Karpas-422 (cell line): Measurements from ENCODE around the gene RPL3. TPM values are rescaled to one million over a fixed set of nuclear protein-coding genes. Genes with fewer than 3 reads are reported as not detected.
"Not testable (repeated sequence)": the region's sequence is repeated elsewhere in the genome, so short reads cannot be mapped to it uniquely, and the experiment has no call there.

Experiments used
- DNase-seq: peaks from one replicate; pipeline ENCODE4 v3.0.0-alpha.2; 2015
- H2AFZ ChIP-seq: fragments of 200-600 bp; sonication (generic); 2 replicates; pipeline ENCODE4 v1.6.1; 2014; ENCODE audit warnings: antibody characterized with exemption, low read length, mixed read lengths
- H3K27ac ChIP-seq: fragments of 200-600 bp; sonication (generic); 2 replicates; pipeline ENCODE4 v1.5.1; 2014; ENCODE audit warnings: mild to moderate bottlenecking, low read length, moderate library complexity
- H3K27me3 ChIP-seq: fragments of 200-600 bp; sonication (generic); 2 replicates; pipeline ENCODE4 v1.6.1; 2014; ENCODE audit warnings: low read length, mixed read lengths
- H3K36me3 ChIP-seq: fragments of 200-600 bp; sonication (generic); 2 replicates; pipeline ENCODE4 v1.6.1; 2014; ENCODE audit warnings: low read length, mixed read lengths; ENCODE audit not compliant: insufficient read depth
- H3K4me1 ChIP-seq: fragments of 200-600 bp; sonication (generic); 2 replicates; pipeline ENCODE4 v1.6.1; 2014; ENCODE audit warnings: mild to moderate bottlenecking, low read length, mixed read lengths
- H3K4me2 ChIP-seq: fragments of 200-600 bp; sonication (generic); 2 replicates; pipeline ENCODE4 v1.6.1; 2014; ENCODE audit warnings: low read length, low read depth, mild to moderate bottlenecking; ENCODE audit not compliant: poor library complexity, severe bottlenecking
- H3K4me3 ChIP-seq: fragments of 200-600 bp; sonication (generic); 2 replicates; pipeline ENCODE4 v1.5.1; 2014; ENCODE audit warnings: mild to moderate bottlenecking, antibody characterized with exemption, low read length, mixed read lengths
- H3K79me2 ChIP-seq: fragments of 200-600 bp; sonication (generic); 2 replicates; pipeline ENCODE4 v1.6.1; 2014; ENCODE audit warnings: mild to moderate bottlenecking, low read length, mixed read lengths
- H3K9ac ChIP-seq: fragments of 200-600 bp; sonication (generic); 2 replicates; pipeline ENCODE4 v1.6.0; 2014; ENCODE audit warnings: low read length
- H3K9me2 ChIP-seq: fragments of 200-600 bp; sonication (generic), shearing (Covaris generic); replicated peaks from 2 replicates; pipeline ENCODE4 v1.6.0; 2014; ENCODE audit warnings: mild to moderate bottlenecking, low read length, moderate library complexity; ENCODE audit not compliant: insufficient read depth
- H3K9me3 ChIP-seq: fragments of 300-700, 200-600 bp; sonication (generic); 2 replicates; pipeline ENCODE4 v1.6.1; 2014; ENCODE audit warnings: low read length, mixed read lengths
- H4K20me1 ChIP-seq: fragments of 200-600 bp; sonication (generic); 2 replicates; pipeline ENCODE4 v1.6.1; 2014; ENCODE audit warnings: mild to moderate bottlenecking, antibody characterized with exemption, low read length, low read depth; ENCODE audit not compliant: insufficient read depth
- total RNA-seq: library from RNA; depleted of rRNA; stranded (reverse); fragments of >200 nt; shearing (Covaris generic); gene quantifications from 2 replicates; pipeline ENCODE4 v1.2.3, GENCODE V29; 2014; ENCODE audit warnings: low replicate concordance

RPL3 gene
- total RNA-seq, 1 experiment from 2014 or later, result 1,770 TPM

DNA sequence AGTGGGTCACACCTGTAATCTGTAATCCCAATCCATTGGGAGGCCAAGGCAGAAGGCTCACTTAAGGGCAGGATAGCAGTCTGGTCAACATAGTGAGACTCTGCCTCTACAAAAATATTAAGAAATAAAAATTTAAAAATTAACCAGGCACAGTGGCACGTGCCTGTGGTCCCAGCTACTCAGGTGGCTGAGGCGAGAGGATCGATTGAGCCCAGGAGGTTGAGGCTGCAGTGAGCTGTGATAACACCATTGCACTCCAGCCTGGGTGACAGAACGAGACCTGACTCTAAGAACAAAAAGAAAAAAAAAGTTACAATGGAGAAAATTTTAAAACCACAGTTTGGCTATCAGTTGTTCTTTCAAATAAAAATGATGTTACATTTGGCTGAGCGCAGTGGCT, 17.0 kb upstream of the RPL3 start:
- Histone ChIP-seq H2AFZ (no peak overlapping the region), H3K4me3 (no peak overlapping the region), H3K9me3 (no peaks in the 10 kb centered on the region), H3K27me3 (no peaks in the 10 kb centered on the region), H3K36me3 (no peaks in the 10 kb centered on the region), H3K4me1 (no peaks in the 10 kb centered on the region), H3K9me2 (no peaks in the 10 kb centered on the region), H4K20me1 (no peaks in the 10 kb centered on the region), H3K79me2 (no peaks in the 10 kb centered on the region), H3K9ac (no peak overlapping the region), H3K4me2 (no peak overlapping the region), H3K27ac (no peak overlapping the region)
- no peak for DNase-seq

DNA sequence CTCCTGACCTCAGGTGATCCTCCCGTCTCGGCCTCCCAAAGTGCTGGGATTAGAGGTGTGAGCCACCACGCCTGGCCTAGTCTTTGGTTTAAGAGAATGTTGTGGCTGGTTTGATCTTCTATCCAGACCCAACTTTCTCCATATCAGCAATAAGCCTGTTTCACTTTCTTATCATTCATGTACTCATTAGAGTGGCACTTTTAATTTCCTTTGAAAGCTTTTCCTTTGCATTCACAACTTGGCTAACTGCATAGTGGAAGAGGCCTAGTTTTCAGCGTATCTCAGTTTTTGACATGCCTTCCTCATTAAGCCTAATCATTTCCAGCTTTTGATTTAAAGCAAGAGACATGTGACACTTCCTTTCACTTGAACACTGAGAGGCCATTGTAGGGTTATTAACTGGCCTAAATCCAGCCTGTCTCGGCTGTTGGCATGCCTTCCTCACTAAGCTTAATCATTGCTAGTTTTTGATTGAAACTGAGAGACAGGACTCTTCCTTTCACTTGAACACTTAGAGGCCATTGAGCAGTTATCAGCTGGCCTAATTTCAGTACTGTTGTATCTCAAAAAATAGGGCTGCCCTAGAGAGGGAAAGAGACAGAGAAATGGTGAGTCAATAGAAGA, 13.1 kb upstream of the RPL3 start:
- no peak overlapping the region for H2AFZ ChIP-seq
- no peak overlapping the region for H3K27ac ChIP-seq
- no peak overlapping the region for H3K4me3 ChIP-seq
- no peak overlapping the region for H3K9ac ChIP-seq
- no peaks in the 10 kb centered on the region for H3K36me3 ChIP-seq
- no peak overlapping the region for H3K4me2 ChIP-seq
- H3K4me1 ChIP-seq, result no peaks in the 10 kb centered on the region
- H3K9me2 ChIP-seq, result no peaks in the 10 kb centered on the region
- no peaks in the 10 kb centered on the region for H3K79me2 ChIP-seq
- no peak for DNase-seq
- H4K20me1 ChIP-seq, result no peaks in the 10 kb centered on the region
- no peaks in the 10 kb centered on the region for H3K27me3 ChIP-seq
- H3K9me3 ChIP-seq, result no peaks in the 10 kb centered on the region

DNA sequence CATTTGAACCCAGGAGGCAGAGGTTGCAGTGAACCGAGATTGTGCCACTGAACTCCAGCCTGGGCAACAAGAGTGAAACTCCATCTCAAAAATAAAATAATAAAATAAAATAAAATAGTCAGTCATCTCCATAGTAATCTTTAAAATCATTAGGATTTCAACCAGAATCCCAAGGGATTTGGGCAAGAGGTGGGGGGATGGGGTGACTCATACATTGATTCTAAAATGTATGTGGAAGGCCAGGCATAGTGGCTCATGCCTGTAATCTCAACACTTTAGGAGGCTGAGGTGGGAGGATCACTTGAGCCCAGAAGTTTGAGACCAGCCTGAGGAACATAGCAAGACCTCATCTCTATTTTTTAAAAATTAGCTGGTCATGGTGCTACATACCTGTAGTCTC, 11.1 kb upstream of the RPL3 start:
- H3K9ac ChIP-seq, H3K4me1 ChIP-seq, H2AFZ ChIP-seq, H3K9me2 ChIP-seq, H4K20me1 ChIP-seq, H3K9me3 ChIP-seq, H3K36me3 ChIP-seq, H3K27me3 ChIP-seq, DNase-seq, H3K27ac ChIP-seq, H3K4me2 ChIP-seq, H3K4me3 ChIP-seq, H3K79me2 ChIP-seq: not testable (repeated sequence)

DNA sequence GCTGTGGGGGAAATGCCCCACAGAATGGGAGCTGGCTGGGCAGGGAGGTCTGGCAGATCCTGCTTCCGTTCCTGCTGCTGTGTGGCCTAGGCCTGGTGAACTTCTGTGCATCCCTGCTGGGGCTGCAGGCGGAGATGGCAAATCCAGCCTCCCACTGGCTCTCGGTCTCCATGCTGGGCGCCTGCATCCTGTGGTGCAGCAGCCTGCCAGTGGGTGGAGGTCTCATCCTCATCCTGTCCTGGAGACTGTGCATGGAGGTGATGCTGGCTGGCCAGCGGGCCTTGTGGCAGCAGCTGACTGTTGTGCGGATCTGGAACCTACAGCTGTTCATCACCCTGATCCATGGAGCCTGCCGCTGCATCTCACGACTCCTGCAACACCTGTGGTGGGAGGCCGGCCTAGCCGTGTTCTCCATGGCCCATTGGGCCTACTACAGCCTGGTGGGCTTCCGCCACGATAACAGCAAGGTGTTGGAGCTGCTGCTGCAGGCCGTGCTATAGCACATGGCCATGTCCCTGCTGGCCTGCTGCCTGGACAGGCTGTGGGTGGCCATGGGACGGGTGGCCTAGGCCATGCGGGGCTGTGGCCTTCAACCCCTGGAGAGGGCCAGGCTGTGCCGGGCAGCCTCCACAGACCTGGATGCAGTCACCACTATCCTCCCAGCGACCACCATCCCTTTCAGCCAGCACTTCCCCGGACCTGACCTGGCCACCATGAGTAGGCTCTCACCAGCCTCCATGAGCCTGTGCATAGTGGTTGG, 8.8 kb upstream of the RPL3 start:
- Histone ChIP-seq H3K27ac (no peak overlapping the region), H3K9ac (no peak overlapping the region), H3K9me2 (no peaks in the 10 kb centered on the region), H3K79me2 (no peaks in the 10 kb centered on the region), H4K20me1 (no peaks in the 10 kb centered on the region), H3K36me3 (no peaks in the 10 kb centered on the region), H3K4me3 (no peak overlapping the region), H3K4me1 (no peaks in the 10 kb centered on the region), H3K9me3 (no peaks in the 10 kb centered on the region), H3K27me3 (no peaks in the 10 kb centered on the region), H3K4me2 (no peak overlapping the region), H2AFZ (no peak overlapping the region)
- no peak for DNase-seq

DNA sequence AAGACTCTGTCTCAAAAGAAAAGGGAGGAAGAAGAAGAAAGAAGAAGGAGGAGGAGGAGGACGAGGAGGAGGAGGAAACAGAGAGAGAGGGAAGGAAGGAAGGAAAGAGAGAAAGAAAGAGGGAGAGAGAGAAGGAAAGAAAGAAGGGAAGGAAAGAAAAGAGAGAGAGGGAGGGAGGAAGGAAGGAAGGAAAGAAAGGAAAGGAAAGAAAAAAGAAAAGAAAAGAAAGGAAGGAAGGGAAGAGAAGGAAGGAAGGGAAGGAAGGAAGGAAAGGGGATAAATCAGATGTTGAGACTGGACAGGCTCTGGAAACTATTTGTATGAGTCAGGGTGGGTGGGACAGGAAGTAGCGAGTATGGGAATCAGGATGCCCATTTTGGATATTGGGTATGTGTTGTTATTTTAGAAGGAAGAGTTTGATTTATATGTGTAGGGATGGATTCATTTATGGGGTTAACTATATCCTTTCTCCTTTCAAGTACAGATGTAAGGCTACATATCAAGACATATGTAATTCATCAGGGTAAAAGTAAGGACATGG, 6.0 kb upstream of the RPL3 start:
- peaks cover 2% of the 10 kb centered on the region; the same call in 1 of the 2 replicates for H3K4me1 ChIP-seq
- no peak overlapping the region for H3K27ac ChIP-seq
- H3K36me3 ChIP-seq, result no peaks in the 10 kb centered on the region
- H2AFZ ChIP-seq, result no peak overlapping the region
- no peaks in the 10 kb centered on the region for H3K79me2 ChIP-seq
- no peaks in the 10 kb centered on the region for H4K20me1 ChIP-seq
- H3K4me2 ChIP-seq, result no peak overlapping the region
- no peaks in the 10 kb centered on the region for H3K9me3 ChIP-seq
- no peaks in the 10 kb centered on the region for H3K27me3 ChIP-seq
- H3K9me2 ChIP-seq, result no peaks in the 10 kb centered on the region
- no peak for DNase-seq
- H3K9ac ChIP-seq, result no peak overlapping the region
- no peak overlapping the region for H3K4me3 ChIP-seq

DNA sequence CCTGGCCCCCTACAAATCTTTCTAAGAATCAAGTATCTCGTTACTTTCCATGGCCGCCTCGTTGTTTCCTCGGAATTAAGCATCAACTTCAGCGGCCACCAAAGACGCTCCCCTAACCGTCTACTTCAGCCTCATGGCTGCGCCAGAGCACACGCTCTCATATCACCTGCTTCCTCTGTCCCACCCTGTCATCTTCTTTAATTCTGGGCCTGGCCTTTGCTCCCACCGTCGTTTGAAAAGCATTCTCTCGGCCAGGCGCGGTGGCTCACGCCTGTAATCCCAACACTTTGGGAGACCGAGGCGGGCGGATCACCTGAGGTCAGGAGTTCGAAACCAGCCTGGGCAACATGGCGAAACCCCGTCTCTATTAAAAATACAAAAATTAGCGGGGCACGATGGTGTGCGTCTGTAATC, 1.2 kb upstream of the RPL3 start:
- Histone ChIP-seq H3K4me2 (peak overlapping the region; percentile 99), H3K4me3 (peak overlapping the region; percentile 81; the same call in 1 of the 2 replicates), H3K4me1 (peaks cover 32% of the 10 kb centered on the region), H3K36me3 (peaks cover 34% of the 10 kb centered on the region), H3K79me2 (peaks cover 36% of the 10 kb centered on the region), H4K20me1 (peaks cover 35% of the 10 kb centered on the region), H3K9ac (peak overlapping the region; percentile 99), H3K27ac (peak overlapping the region; percentile 95; the same call in 1 of the 2 replicates)
- DNase-seq, H3K9me3 ChIP-seq, H2AFZ ChIP-seq, H3K27me3 ChIP-seq, H3K9me2 ChIP-seq: not testable (repeated sequence)

DNA sequence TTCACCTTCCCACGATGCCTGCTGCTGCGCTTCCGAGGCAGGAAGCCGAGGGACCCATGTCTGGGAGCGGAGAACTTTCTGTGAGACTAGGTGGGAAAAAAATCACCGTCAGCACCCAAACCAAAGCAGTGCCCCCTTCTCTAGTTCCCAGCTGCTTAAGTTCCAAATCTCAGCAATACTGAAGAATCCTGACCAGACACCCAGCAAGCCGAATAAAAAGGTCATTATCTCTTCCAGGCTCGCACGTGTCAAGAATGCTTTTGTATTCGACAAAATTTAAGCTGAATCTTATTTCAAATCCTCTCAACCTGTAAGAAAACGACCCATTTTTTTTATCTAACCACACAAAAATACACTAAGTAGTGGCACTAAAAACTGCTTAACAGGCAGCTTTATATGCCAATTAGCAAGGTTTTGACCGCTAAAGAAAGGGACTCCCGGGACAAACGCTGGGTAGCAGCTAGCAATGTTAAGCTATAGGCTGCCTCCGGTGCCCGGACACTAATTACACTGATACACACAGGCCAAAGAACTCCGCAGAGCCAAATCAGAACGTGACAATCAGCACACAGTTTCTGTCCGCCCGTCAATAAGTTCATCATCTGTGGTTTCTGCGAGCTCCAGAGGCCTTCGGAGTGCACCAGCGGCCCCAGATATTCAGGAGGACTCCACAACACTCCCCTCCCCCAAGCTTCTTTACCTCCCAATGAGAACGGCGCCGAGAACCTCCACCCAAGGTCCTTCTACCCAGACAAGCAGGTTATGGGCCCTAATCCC, 728 bp downstream of the RPL3 start:
- H3K27me3 ChIP-seq, result no peaks in the 10 kb centered on the region
- peaks cover 37% of the 10 kb centered on the region for H3K79me2 ChIP-seq
- peak overlapping the region; percentile 85 for H3K9ac ChIP-seq
- peaks cover 51% of the 10 kb centered on the region for H3K36me3 ChIP-seq
- peak overlapping the region; percentile 81 for H3K4me3 ChIP-seq
- peaks cover 54% of the 10 kb centered on the region for H4K20me1 ChIP-seq
- peaks cover 36% of the 10 kb centered on the region for H3K4me1 ChIP-seq
- DNase-seq, result no peak
- no peaks in the 10 kb centered on the region for H3K9me3 ChIP-seq
- peak overlapping the region; percentile 94 for H3K4me2 ChIP-seq
- no peaks in the 10 kb centered on the region for H3K9me2 ChIP-seq
- no peak overlapping the region for H2AFZ ChIP-seq
- peak overlapping the region; percentile 87 for H3K27ac ChIP-seq
